HG03442 (cell line): Measurements from ENCODE around the gene TMEM115.
A peak's percentile ranks its signal among the peaks of the same experiment; 100 is the strongest.

Source experiments
- ATAC-seq: cut with Tn5 transposase; IDR thresholded peaks from one replicate; pipeline ENCODE4 v1.9.1; 2021; ENCODE audit warnings: mild to moderate bottlenecking, moderate library complexity; ENCODE audit not compliant: unreplicated experiment

TMEM115 gene

DNA sequence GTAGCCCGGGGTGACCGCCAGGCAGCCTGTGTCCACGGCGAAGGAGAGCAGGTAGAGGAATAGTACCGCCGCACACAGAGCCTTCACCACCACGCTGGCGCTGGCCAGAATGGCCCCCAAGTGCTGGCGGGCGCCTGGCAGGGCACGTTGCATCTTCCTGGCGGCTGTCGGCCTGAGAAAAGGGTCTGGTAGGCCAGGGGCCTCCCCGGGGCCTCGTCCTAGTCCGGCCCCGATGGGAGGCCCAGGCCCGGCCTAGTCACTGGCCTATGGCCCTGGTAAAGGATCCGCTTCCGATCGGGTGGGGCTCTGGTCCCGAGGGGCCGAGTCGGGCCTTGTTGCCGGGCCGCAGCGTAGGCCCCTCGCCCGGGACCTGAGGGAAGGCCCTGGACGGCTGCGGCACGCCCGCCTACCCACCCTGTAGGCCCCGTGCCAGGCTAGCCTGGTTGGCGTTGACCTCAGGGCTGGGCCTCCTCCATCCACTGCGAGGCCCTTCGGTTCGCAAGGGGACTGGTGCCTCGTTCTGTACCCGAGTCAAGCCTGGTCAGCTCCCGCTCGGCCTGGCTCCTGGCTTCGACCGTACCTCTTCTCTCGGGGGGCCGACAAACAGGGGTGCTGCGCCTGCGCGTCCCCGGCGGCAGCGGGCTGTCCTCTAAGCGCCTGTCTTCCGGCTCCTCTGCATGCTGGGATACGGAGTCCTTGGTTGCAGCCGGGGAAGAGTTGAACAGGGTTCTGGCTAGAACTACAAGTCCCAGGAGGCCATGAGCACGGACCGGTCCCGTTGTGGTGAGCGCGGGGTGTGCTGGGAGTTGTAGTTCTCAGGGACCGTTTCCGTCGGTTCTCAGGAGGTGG is at the start of gene TMEM115:
Gene TMEM115 (minus strand): TSS at position 611 of the 849 bp plus-strand sequence. CDS start 458 bp downstream, at position 153.
- peak; percentile 98 for ATAC-seq

DNA sequence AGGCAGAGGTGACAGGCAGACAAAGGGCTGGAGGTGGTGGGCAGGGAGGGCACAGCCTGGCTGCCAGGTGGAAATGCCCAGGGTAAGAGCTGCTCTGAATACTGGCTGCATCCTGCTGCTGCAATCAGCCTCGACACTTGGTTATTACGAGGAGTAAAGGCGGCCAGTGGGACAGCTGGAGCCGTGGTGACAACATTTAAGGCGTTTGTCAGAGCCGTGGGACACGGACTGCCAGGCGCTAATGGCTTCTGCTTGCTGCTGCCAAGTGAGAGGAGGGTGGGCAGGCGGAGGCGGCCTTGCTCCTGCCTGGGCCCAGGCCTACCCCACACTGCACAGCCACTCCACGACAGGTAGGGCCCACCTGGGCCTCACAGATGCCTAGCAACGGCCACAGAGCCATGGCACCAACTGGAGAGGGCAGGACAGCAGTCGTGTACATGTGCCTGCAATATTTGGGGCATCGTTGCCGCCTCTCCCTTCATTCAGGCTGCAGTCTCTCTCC is 49.2 kb upstream of the TMEM115 start:
- no peak for ATAC-seq

- ATAC-seq, result no peak
These were observed 47.2 kb upstream of the TMEM115 start for GRCh38 chr3:50406487-50406886.

DNA sequence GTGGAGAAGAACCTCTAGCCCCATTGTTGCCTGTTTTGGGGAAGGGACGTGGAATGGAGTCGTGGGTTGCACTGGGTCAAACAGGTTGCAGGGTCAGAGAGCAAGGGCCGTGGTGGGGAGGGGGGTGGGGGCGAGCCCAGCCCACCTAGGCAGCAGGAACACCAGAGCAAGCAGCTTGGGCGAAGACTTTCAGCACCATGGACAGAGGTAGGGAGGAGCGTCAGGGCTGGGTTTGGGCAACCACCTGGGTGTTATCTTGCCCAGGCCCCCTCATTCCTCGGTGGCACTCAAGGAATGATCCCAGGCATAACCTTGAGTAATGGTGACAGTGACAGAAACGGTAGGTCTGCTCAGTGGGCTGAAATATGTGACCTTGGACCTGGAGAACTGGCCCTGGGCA is 45.9 kb upstream of the TMEM115 start:
- ATAC-seq, result no peak

DNA sequence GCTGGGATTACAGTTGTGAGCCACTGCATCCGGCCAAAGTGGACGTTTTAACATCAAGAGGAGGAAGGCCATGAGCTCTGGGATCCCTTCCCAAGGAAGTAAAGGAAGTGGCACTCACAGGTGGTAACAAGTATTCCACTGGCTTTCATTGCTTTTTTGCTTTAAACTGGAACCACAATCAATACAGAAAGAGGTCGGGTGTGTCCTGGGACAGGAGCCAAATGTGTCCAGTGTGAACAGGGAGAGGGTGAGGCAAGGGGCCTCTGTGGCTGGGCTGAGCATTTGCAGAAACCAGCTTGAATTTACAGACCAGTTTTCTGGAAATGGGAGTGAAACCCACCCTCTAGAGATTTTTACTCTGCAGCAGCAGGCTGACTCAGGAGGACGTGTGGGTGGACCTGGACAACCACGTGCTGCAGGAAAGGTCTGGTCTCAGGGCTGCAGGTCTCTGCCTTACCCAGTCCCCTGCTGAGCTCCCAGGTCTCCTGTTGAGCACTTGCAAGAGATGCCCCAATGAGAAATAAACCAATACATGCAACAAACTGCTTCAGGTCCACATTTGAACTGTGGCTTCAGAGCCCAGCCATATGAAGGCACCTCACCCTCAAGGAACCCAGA is 42.8 kb upstream of the TMEM115 start:
- no peak for ATAC-seq

DNA sequence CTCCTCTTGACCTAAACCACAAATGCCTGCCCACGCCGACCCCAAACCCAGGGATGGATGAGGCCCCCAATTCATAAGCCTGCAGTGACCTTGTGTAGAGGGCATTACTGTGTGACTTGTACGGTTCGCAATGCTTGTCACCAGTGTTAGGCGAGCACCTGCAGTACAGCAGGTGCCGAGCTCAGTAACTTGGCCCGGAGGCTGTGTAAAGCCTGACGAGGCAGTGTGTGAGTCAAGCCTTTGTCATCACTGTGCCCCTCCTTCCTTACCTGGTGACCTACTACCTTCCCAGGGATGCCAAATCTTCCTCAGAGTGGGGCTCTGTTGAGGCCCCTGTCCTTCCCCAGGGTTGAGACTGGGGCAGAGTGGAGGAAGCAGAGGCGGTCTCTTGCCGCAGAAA is 37.2 kb upstream of the TMEM115 start:
- ATAC-seq, result no peak

DNA sequence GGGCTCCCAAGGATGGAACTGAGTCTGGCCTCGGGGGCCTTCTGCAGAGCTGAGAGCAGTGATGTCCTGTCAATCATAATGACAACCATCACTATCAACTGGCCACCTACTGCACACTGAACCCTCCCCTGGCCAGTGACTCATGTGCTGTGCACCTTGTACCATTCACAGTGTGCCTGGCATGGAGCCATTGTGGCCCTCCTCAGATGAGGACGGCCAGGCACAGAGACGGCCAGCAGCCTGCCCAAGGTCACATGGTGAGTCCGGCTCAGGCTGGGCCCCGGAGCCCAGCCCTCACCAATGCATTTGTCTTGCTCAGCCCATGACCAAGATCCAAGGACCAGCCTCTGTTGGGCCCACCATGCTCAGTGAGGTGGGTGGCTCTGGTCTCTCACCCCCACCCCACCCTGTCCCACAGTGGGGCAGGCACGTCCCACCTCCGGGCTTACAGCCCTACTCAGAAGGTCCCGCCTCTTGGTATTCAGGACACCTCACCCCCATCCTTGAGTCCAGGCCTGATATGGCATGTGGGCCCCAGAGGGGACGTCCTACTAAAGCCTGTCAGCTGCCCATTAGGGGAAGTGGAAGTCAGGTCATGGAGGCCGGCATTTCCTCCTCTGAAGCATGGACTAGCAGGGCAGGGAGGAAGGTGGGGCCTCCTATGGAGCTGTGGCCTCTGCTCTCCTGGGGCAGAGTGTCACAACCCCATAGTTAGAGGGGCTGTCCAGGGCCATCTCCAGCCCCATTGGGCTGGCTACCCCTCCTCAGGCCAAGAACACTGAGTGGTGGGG is 35.9 kb upstream of the TMEM115 start:
- ATAC-seq, result no peak

DNA sequence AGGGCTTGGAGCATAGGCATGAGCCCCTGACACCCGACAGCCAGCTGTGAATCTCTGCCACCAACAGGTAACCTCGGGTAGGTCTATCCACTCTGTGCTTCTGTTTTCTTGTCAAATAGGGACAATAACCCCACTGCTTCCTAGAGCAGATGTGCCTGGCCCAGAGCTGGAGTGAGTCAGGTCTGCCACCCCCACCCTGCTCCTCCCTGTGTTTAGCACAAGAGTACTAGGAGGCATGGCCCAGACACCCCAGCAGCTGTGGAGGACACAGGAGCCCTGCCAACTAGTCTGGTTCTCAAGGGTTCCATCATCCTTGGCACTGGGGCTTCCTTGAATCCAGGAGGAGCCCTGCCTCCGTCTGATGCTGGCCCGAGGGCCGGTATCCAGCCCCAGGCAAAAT is 33.7 kb upstream of the TMEM115 start:
- no peak for ATAC-seq

DNA sequence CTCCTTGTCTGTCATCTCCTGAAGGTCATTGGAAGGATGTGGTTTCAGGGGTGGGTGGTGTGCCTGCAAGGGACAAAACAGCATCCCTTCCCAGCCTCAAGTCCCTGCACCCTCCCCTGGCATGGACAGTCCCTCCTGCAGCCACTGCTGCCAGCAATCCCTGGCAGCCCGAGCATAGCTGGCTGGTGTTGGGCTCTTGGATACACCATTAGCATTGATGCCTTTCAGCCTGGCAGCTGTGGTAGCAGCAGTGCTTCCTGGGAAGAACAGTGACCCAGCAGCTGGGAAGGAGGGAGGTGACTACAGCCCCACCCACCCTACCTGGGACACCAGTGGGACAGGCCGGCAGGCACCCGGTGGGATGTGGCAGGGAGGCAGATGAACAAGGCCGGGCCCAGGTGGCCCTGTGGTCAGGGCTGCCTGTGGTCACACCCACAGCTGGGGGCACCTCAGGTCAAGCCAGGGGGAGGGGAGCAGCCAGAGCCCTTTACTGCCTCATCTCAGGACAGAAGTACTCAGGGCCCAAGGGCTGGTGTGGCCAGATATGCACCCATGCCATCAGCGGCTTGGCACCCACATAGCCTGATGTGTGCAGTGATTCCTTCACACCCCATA is 32.9 kb upstream of the TMEM115 start:
- no peak for ATAC-seq

DNA sequence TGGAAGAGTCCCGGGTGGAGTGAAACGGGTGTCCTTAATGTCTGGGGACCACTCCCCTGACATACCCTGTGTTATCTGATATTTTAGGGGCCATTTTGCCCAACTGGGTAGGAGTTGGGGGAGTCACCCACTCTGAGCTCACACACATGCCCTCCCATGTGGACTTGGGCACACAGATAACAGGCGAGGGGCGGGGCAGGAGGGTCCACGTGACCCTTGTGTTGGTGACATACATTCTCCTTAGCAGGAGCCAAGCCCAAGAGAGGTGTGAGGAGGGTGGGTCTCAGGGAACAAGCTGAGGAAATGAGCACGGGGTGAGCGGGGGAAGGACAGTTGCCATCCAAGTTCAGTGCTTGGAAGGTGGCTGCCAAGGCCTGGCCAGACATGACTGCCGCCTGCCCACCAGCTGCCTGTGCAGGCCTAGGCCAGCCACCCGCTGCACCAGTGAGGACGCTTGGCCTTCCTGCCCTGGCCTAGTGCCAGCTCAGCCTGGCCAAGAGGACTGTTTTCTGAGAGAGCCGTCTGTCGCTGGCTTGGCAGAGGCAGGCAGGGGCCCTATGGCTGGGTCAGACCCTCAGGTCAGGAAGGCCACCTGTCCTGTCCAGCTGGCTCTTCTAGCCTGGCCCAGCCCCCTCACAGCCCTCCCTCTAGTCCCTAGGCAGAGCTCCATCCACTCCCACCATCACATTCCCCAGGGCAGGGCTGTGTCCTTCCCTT is 31.3 kb upstream of the TMEM115 start:
- no peak for ATAC-seq

- ATAC-seq, result no peak
These were observed 30.1 kb upstream of the TMEM115 start for GRCh38 chr3:50389414-50389767.

DNA sequence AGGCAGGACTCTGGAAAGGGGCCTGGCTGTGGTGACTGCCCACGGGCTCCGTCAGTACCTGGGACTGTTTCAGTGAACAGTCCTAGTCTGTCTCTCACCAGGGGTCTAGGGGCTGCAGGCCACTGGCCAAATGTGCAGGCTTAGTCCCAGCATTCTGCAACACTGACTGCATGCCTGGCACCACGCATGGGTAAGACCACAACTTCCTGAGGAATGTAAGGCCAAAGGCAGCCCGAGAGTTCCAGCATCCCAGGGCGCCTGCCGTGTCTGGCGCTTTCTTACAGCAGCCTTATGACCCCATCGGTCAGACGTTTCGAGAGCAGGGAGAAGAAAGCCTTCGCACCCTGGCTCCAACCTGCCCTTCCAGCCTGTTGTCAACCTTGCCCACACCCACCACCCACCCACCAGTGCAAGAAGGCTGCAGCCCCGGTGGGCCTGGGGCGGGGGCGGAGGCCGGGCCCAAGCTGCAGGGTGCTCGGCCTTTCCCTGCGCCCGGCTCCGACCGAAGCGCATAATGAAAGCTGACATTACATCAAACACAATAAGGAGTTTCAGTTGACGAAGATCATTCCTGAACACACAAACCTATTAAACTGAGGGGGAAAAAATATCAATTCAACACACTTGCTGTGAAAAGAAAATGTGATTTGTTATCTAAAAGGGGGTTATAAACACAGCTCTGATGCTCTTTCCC is 29.5 kb upstream of the TMEM115 start:
- ATAC-seq, result no peak

DNA sequence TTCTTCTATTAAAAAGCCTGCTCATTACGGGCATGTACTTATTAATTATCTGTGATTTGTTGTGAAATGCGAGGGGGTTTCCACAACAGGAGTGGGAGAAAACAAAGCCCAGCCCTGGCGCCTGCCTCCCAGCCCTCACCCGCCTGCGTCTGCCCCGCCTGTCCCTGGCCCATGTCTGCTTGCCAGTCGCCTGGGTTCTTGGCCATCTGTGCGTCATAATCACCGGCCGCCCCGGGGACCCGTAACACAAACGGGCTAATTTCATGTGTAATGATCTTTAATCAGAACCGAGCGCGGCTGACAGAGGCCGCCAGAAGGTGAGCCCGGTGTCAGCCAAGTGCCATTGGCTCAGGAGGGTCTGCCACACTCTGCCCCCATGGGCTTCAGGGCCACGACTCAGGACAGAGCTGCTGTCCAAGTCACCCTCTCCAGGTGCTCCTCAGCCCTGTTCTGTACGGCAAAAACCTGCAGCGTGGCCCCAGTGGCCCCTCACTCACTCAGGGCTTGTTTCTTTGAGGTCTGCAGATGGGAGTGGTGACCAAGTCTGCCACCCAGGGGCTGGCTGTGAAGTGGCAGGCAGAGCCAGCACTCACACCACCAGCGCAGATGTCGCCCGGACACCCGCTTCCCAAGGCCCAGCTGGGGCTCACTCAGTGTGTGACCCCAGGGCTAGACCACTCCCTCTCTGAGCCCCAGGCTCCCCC is 28.8 kb upstream of the TMEM115 start:
- no peak for ATAC-seq

DNA sequence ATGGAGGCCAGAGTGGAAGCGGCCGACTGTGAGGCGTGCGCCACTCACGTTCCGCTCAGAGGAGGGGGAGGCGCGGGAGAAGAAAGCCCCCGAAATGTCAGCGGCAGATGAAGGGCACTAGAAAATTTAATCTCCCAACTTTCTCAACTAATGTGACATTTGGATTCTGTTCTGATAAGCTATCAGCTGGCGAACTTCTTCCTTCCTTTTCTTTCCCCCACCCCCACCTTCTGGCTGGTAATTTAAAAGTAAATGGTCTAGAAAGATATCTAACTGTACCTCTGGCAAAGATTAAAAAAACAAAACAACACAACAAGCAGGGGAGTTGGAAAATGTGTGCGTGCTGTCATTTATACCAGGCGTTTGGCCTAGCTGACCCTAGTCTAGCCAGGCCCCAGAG is 26.4 kb upstream of the TMEM115 start:
- ATAC-seq, result no peak

DNA sequence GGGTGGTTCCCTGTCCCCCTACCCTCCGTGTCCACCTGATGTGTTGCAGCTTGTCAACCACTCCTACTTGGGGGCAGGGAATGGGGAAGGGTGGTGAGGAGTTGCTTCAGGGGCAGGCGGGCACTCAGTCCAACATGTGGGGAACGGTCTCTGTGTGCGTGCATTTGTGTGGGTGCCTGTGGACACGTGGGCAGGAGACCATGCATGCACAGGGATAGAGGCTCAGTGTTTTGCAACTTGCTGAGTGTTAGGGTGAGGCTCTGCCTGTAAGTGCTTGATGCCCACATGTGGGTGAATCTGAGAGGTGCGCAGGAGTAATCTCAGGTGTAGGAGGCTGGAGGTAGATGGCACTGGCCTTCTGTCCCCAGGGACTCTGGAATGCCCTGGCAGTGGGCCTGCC is 24.4 kb upstream of the TMEM115 start:
- ATAC-seq, result no peak

GRCh38 chr3:50382722-50383121 is 23.4 kb upstream of the TMEM115 start:
- no peak for ATAC-seq

GRCh38 chr3:50381383-50381782 is 22.1 kb upstream of the TMEM115 start:
- no peak for ATAC-seq

DNA sequence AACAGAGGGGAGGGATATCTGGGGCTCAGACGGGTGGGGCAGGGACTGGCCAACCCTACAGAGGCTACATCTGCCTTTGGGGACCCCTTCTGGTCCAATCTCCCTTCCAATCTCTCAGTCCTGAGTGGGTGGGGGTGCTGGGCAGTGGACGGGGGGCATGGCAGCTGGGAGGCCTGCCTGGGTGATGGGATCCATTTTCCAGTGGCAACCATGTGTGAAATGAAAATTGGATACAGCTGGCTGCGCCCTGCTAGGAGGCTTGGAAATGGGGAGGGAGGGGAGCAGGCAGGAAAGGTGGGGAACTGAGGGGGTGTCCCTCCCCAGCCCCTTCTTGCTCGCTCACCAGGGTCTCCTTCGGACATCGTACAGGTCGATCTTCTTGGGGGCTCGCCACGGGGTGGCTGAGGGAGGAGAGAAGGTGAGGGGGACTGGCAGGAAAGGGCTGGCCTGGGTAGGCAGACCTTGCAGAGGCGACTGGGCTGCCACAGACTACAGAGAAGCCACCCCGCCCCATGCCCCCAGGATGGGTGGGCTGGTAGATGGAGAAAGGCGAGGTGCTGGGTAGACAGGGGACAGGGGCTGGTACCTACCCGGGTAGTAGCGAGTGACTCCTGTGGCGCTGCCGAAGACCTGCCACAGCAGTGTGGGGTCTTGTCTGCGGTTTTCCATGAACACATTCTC is 21.2 kb upstream of the TMEM115 start:
- ATAC-seq, result no peak

DNA sequence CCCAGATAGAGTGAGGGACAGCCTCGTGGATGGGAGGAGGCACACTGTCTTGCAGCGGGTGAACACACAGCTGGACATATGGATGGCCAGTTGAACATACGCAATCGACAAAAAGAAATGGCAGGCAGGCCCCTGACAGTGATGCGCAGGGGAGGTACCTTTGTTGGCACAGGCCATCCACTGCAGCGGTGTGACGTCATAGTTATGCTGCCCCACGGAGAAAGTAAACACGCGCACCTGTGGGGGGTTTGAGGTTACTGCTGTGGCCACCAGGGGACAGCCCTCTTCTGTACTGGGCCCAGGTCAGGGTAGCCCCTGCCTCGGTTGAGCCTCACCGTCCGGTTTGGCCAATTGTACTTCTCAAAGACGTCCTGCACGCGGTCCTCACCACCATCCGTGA is 19.4 kb upstream of the TMEM115 start:
- ATAC-seq, result no peak
